HL-60/S4 treated with retinoic acid at 250 ng/mL for 4 days and 3 days (cell line): Measurements from ENCODE around the gene IMMP2L.
"Not testable (repeated sequence)": the region's sequence is repeated elsewhere in the genome, so short reads cannot be mapped to it uniquely, and the experiment has no call there.

Experiments
- in situ Hi-C: fragments of 300-500 bp; cut with MboI; formaldehyde crosslinking; loops from 2 replicates; pipeline ENCODE4 v1.7.0; 2022; ENCODE audit warnings: low sequenced_read_pairs

The IMMP2L gene

GRCh38 chr7:111274857-111275256 is 287.4 kb downstream of the IMMP2L start:
- in situ Hi-C loops: no loop called here

- in situ Hi-C loops: no loop called here
Measured at GRCh38 chr7:111272092-111272491, 290.2 kb downstream of the IMMP2L start.

GRCh38 chr7:111270794-111271193 is 291.5 kb downstream of the IMMP2L start:
- in situ Hi-C loops: not testable (repeated sequence)

- in situ Hi-C loops: no loop called here
Measured at GRCh38 chr7:111268941-111269340, 293.4 kb downstream of the IMMP2L start.

DNA sequence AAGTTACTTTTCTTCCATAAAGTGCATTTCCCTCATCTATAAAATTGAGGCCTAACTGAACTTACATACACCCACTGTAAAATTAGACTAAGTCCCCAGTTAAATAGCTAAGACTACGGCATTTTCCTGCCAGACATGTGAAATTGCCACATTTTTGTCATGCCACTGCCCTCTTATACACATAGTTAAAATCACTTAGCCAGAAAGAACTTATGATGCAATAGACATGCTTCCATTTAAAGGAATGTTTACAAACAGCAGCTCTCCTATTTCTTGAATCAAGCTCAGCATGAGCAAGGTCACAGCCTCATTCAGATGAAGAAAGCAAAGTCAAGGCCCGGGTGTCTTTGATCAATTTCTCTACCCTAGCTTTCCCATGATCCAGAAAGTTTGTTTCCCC is 295.7 kb downstream of the IMMP2L start:
- in situ Hi-C loops: no loop called here

DNA sequence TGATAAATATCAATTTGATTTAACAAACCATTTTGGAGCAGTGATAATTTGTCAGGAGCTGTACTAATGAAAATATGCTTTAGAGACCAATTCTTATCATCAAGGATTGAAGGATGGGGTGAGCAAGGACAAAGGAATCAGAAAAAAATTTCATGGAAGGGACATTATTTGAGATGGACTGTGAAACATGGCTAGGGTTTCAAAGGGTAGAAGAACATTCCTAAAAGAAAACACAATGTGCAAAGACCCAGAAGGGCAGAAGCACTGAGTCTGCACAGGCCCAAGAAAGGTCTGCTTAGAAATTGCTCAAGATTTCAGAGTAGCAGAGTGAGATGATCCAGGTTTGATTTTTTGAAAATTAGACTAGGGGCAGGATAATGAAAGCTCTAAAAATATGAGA is 296.9 kb downstream of the IMMP2L start:
- in situ Hi-C loops: no loop called here

GRCh38 chr7:111264981-111265380 is 297.3 kb downstream of the IMMP2L start:
- in situ Hi-C loops: no loop called here

GRCh38 chr7:111264111-111264868 is 298.0 kb downstream of the IMMP2L start:
- in situ Hi-C loops: no loop called here

GRCh38 chr7:111262293-111263116 is 299.8 kb downstream of the IMMP2L start:
- in situ Hi-C loops: no loop called here

GRCh38 chr7:111261496-111261895 is 300.8 kb downstream of the IMMP2L start:
- in situ Hi-C loops: no loop called here

DNA sequence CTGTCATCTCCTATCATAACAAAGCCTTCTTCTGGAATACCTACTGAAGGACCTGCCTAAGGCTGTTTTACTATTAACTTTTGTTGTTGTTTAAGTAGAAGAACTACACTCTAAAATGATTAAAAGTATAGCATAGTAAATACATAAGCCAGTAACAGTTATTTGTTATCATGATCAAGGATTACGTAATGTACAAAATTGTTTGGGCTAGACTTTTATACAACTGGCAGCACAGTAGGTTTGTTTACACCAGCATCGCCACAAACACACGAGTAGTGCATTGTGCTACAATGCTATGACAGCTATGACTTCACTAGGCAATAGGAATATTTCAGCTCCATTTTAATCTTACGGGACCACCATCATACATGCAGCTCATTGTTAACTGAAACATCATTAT is 302.3 kb downstream of the IMMP2L start:
- in situ Hi-C loops: no loop called here

GRCh38 chr7:111256391-111256790 is 305.9 kb downstream of the IMMP2L start:
- in situ Hi-C loops: no loop called here

- in situ Hi-C loops: no loop called here
Measured at GRCh38 chr7:111255576-111255975, 306.7 kb downstream of the IMMP2L start.

- in situ Hi-C loops: not testable (repeated sequence)
Measured at GRCh38 chr7:111251365-111251764, 310.9 kb downstream of the IMMP2L start.

- in situ Hi-C loops: not testable (repeated sequence)
Measured at GRCh38 chr7:111249807-111250206, 312.5 kb downstream of the IMMP2L start.

GRCh38 chr7:111242141-111242755 is 320.0 kb downstream of the IMMP2L start:
- in situ Hi-C loops: no loop called here

DNA sequence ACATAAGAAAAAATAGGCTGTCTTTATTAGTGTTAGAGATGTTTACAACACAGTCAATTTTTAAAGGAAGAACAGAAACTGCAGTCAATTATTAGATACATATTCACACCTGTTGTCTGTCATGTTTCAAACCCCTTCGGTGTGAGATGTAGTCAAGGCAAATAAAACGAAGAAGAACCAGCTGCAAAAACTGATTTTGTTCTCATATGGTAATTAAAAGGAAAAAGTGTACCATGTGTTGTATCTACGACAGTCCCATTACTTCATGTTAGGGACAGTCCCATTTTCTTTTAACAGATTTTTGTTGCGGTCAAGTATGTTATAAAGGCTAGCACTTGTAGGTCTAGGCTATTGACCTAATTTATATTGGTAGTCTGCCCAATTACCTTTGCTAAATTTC is 321.9 kb downstream of the IMMP2L start:
- in situ Hi-C loops: no loop called here

DNA sequence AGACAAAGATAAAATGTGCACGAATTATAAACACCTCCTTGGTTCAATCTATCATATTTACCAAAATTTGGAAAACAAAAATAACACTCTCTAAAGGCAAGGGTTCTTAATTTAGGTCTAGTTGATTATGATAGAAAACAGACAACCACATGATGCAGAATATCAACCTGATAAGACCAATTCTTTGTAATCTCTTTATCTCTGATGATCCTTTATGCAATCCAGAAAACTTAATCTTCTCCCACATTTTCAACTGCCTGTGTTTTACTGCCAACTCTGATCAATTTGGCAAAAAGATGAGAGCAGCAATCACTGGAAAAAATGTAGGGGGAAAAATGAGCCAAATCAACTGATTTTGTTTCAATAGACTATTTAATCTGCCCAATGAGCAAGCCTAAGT is 322.9 kb downstream of the IMMP2L start:
- in situ Hi-C loops: no loop called here

DNA sequence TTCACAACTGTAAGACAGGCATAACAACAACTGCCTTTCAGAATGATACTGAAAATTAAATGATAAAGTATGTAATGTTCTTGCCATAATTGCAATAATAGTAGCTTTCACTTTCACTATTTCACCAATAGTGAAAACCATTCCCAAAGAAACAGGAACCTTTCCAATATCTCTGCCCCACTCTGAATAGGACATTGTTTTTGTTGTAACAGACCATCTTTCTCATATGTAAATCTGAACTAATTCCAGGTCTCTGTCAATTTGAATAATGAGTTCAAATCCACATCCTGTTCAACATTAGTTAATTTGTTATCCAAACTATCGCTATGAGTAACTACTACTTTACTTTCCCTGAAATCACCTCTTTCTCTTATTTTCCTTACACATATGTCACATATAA is 323.4 kb downstream of the IMMP2L start:
- in situ Hi-C loops: no loop called here

DNA sequence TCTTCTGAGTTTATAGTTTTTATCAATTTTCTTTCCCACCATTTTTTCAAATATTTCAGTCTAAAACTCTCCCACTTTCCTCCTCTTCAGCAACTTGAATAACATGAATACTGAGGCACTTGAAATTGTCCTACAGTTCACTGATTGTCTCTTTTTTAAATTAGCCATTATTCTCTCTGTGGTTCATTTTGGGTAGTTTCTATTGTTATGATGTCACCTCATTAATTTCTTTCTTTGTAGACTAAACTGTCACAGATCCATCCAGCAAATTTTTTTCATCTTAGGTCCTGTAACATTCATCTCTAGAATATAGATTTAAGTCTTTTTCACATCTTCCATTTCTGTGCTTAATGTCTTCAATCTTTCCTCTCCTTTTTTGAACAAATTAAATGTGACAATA is 326.6 kb downstream of the IMMP2L start:
- in situ Hi-C loops: no loop called here

DNA sequence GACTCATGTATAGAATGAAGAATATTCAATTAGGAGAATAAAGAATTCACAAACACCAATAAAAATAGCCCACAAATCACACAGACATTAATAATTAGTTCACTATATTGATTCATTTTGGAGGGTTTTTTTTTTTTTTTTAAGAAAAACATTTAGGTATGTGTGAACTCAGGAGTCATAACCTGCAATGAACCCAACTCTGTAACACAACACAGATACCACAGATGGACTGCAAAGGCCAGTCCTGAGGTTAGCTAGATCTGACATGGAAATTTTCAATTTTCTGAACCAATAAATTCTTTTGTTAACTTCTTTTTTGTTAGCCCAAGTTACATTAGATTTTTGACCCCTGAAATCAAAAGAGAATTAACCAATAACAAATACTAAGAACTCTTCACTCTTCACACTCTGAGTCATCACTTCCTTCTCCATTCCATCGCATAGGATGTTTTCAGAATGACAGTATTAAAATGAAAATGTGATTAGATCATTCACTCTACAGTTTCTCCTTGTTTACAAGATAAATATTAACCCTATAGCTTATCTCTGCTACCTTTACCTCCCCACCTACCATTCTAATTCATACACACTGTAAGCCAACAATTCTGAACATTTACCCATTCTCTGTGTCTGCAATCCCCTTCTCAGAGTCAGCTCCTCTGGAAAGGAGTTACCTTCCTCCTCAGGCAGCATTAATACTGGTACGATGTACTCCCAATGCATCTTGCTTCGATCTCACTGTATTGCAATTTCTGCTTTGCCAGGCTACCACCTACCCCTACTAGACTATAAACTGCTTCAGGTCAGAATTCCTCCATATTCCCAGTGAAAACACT is 329.8 kb downstream of the IMMP2L start:
- in situ Hi-C loops: no loop called here
